GM19372 (cell line): ENCODE results near the gene ARHGEF28.

Source experiments
- ATAC-seq: cut with Tn5 transposase; IDR thresholded peaks from one replicate; pipeline ENCODE4 v1.9.1; 2021; ENCODE audit warnings: mild to moderate bottlenecking, low read depth, moderate library complexity; ENCODE audit not compliant: unreplicated experiment

The ARHGEF28 gene

DNA sequence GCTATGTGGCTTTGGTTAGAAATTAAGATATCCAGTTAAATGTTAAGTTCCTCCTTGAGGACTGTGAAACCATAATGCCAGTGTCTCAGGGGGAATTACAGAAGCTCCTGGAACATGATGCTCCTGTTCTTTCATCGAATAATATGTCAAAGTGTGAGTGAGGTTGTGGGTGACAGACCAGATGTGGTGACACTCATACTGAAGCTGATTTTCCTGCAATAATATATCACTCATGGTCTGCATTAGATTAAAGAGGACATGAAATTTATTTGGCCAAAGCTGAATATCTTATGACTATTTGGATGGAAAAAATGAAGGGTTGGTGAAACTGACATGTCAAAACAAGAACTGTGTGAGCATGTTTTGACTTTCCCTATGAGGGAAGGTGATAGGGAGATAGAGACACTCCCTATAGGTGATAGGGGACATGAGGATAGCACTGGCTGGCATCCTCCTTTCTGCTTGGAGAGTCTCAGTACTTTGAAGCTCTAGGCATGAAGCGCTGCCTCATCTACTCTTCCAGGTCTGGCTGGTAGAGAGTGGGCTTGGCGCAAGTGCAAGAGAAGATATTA is 173.5 kb downstream of the ARHGEF28 start:
- no peak for ATAC-seq

- no peak for ATAC-seq
Measured at GRCh38 chr5:73801686-73802085, 175.7 kb downstream of the ARHGEF28 start.

DNA sequence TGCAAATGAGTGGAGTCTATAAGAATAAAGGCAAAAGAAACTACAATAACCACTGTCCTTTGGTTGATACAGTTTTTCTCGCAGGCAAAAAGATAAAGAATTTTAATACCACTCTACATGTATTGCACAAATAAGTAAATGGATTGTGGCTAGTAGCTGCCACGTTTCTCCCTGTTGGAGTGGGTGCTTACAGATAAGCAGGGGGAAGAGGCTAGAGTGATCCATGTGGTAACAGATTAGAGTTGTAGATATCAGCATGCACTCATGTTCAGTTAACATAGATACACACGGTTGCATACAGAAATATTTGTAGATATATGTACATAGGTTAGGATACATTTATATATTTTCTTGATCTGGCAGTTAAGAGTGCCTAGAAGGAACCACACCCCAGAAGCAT is 179.5 kb downstream of the ARHGEF28 start:
- ATAC-seq = no peak

- ATAC-seq = no peak
Measured at GRCh38 chr5:73808911-73809310, 182.9 kb downstream of the ARHGEF28 start.

DNA sequence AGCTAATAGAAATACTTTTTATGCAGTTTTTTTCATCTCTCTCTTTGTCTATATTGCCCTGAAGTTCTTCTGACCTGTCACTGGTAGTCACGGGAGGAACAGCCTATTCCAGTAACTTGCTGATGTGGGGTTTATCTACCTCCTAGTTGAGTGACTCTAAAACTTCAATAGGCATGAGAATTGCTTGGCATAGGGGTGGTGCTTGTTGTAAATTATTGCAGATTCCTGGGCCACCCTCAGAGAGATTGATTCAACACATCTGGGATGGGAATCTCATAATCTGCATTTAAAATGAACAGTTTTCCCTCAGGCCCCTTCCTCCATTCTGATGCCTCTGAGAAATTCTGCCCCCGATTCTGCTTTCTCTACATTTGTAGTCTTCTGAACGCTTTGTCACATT is 184.4 kb downstream of the ARHGEF28 start:
- no peak for ATAC-seq

GRCh38 chr5:73812457-73812856 is 186.5 kb downstream of the ARHGEF28 start:
- no peak for ATAC-seq

DNA sequence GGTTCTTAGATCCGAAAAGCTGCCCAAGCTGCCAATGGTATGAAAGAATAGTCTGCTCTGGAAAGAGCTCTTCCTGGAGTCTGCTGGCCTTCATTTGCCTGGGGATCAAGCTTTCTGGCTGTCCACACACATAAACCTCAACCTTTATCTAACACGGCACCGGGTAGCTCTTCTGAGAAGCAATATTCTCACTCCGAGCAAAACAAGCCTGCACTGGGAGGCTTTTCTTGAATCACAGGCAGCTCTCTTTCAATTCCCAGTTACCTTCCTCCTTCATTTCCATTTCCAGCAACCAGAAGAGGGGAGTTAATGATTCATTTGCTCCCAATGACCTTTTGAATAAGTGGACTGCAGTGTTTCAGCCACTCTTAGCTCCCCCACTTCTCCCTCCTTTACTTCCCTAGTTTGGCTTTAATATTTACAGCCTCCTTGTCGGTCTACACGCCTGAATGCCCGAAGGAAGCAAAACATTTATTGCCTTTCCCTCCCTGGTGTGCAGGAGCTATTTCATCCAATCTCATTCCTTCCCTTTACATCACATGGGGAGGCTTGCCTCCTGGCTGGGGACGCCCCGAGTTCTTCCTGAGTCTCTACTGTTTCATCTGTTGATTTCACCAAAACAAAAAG is 187.1 kb downstream of the ARHGEF28 start:
- ATAC-seq = no peak

- no peak for ATAC-seq
Measured at GRCh38 chr5:73814233-73814846, 188.3 kb downstream of the ARHGEF28 start.

GRCh38 chr5:73815631-73816030 is 189.6 kb downstream of the ARHGEF28 start:
- no peak for ATAC-seq

DNA sequence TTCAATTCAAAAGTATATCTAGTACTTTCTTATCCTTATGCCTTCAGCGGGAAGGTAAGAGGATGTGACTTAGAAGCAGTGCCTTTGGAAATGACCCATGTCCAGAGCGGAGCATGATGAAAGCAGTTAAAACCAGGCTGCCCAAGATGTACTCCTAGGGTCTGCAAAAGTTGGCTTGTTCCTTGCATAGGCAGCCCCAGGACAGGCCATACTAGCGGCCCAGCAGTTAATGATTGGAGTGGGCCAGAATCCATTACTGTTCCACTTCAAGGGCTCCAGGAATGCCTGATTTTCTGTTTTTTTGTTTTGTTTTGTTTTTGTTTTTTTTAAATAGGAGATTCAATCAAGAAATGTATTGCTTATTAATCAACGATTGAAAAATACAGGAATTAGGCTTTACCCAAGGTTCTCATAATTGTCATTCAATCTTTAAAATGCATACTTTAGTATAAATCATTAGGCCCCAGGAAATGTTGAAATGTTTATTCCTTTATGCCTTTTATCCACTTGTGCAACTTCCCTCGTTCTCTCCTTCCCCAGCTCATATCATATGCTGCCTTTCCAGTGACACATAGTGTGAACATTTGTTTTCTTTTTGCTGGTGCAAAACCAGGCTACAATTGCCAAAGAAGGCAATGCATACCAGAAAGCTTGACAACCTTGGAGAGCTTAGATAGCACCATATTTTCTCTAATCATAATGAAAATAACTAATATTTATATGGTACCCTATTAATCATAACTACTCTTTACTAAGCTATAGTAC is 190.8 kb downstream of the ARHGEF28 start:
- ATAC-seq = no peak

DNA sequence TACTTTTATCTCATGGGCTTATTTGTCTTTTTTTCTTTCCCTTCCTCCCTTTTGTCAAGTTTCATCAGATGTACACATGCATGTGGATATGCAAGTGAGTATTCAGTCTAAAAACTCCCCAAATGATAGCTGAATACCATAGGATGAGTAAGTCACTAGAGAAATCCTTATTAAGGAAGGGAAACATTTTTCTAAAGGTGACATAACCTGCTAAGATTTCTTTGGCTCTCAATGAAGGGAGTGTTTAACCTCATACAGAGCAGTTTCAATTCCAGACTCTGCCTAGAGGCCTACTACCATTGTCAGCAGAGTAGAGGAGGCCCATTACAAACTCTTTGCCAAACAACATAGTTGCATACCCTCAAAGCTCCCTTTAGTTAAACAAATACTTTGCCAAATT is 192.4 kb downstream of the ARHGEF28 start:
- ATAC-seq = no peak

- ATAC-seq = no peak
Measured at GRCh38 chr5:73820326-73820725, 194.3 kb downstream of the ARHGEF28 start.

DNA sequence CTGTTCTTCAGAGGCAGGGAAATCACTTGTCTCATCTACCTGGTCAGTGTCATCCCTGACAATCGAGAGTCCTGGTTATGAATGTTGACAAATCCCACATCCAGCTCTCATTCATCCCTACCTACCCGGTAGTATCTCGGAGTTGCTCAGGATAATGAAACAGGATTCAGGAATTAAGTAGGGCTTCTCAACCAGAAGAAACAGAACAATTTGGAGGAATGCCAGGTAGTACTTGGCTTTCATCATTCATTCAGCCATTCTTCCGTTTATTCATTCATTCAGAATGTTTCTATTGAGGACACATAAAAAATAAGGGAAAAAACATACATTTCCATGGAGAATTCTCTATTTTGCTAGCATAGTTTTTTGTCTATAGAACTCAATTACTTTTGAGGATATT is 195.0 kb downstream of the ARHGEF28 start:
- no peak for ATAC-seq

GRCh38 chr5:73822278-73822988 is 196.4 kb downstream of the ARHGEF28 start:
- ATAC-seq = no peak

GRCh38 chr5:73822989-73823339 is 197.0 kb downstream of the ARHGEF28 start:
- no peak for ATAC-seq

- ATAC-seq = no peak
Measured at GRCh38 chr5:73823508-73823925, 197.5 kb downstream of the ARHGEF28 start.

DNA sequence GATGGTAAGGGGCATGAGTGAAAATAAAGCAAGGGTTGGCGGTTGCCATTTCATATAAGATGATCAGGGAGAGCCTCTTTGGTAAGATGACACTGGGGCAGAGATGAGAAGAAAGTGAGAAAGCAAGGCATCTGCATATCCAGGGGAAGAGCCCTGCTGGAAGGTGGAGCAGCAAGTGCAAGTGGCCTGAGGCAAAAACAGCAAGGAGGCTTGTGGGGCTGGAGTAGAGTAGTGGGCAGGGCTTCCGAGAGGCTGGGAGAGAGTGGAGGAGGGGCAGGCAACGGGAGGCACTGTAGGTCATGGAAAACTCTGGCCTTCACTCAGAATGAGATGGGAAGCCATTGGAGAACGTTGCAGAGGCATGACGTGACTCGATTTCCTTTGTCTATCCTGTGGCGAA is 199.2 kb downstream of the ARHGEF28 start:
- no peak for ATAC-seq

GRCh38 chr5:73825736-73826135 is 199.7 kb downstream of the ARHGEF28 start:
- ATAC-seq = no peak

- no peak for ATAC-seq
Measured at GRCh38 chr5:73826301-73827105, 200.5 kb downstream of the ARHGEF28 start.

GRCh38 chr5:73827106-73827450 is 201.1 kb downstream of the ARHGEF28 start:
- ATAC-seq = no peak
